Neural crest cell (in vitro differentiated cells): ENCODE measurements around the gene MAST2. TPM values are rescaled to one million over a fixed set of nuclear protein-coding genes. Genes with fewer than 3 reads are reported as not detected.

Source experiments
- DNase-seq: peaks from one replicate; pipeline ENCODE4 v3.0.0; 2021; ENCODE audit warnings: low read depth, mixed read lengths, low spot score
- H3K27ac Mint-ChIP-seq: one replicate; pipeline ENCODE4 v1.8.0; 2021; ENCODE audit warnings: mild to moderate bottlenecking, mixed read lengths; ENCODE audit not compliant: unreplicated experiment
- H3K27me3 Mint-ChIP-seq: 2 replicates; pipeline ENCODE4 v1.8.0; 2021; ENCODE audit warnings: low read depth, mild to moderate bottlenecking, mixed read lengths
- H3K36me3 Mint-ChIP-seq: 2 replicates; pipeline ENCODE4 v1.8.0; 2021; ENCODE audit warnings: low read depth, mild to moderate bottlenecking, mixed read lengths
- H3K4me1 Mint-ChIP-seq: 2 replicates; pipeline ENCODE4 v1.8.0; 2021; ENCODE audit warnings: mixed read lengths
- H3K4me3 Mint-ChIP-seq: one replicate; pipeline ENCODE4 v1.8.0; 2021; ENCODE audit warnings: mild to moderate bottlenecking, mixed read lengths
- H3K9me3 Mint-ChIP-seq: 2 replicates; pipeline ENCODE4 v1.8.0; 2021; ENCODE audit warnings: mixed read lengths
- CTCF ChIP-seq: fragments of 200-600 bp; sonication (generic); conservative IDR thresholded peaks from 2 replicates; pipeline ENCODE4 v1.5.0; 2021; ENCODE audit warnings: antibody characterized with exemption, mild to moderate bottlenecking
- total RNA-seq: library from RNA; stranded (reverse); gene quantifications from 2 replicates; pipeline ENCODE4 v1.2.1, GENCODE V29; 2021

Gene MAST2
- total RNA-seq, 1 donor from 2014 or later, result 47.6 TPM

- H3K4me1 Mint-ChIP-seq, result no peaks in the 10 kb centered on the region
- no peak for DNase-seq
Measured at GRCh38 chr1:46004492-46004891, 201.1 kb downstream of the MAST2 start.

DNA sequence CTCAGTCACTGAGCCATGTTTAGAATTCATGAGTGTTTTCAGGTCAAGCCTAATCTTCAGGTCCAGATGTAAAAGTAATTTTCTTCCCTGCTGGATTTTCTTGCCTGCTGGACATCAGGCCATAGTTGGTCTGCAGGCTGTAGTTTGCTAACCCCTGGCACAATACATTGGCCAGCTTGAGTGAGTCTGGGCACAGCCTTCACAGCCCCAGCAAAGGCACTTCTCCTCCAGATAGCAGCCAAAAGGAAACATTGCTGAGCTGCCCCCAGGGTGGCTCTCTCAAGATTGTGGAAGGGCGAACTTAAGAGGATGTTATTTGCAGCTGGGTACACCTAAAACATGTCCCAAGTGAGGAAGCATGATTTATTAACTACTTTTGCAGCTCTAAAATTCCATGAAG, 202.2 kb downstream of the MAST2 start:
- TF ChIP-seq CTCF, result no peak
- Mint-ChIP-seq H3K27me3 (no peaks in the 10 kb centered on the region), H3K4me1 (no peaks in the 10 kb centered on the region), H3K36me3 (peaks cover 15% of the 10 kb centered on the region), H3K27ac (no peak overlapping the region), H3K4me3 (no peak overlapping the region), H3K9me3 (no peaks in the 10 kb centered on the region)
- DNase-seq, result no peak

More at GRCh38 chr1:46004492-46004891, 201.1 kb downstream of the MAST2 start:
- TF ChIP-seq CTCF, result no peak
- H3K9me3 Mint-ChIP-seq, result no peaks in the 10 kb centered on the region
- H3K4me3 Mint-ChIP-seq, result no peak overlapping the region
- H3K27me3 Mint-ChIP-seq, result no peaks in the 10 kb centered on the region
- H3K36me3 Mint-ChIP-seq, result peaks cover 13% of the 10 kb centered on the region
- H3K27ac Mint-ChIP-seq, result no peak overlapping the region

GRCh38 chr1:46008585-46008984, 205.2 kb downstream of the MAST2 start:
- no peak for TF ChIP-seq CTCF
- H3K27me3 Mint-ChIP-seq, result no peaks in the 10 kb centered on the region
- no peaks in the 10 kb centered on the region for H3K4me1 Mint-ChIP-seq
- peaks cover 17% of the 10 kb centered on the region for H3K36me3 Mint-ChIP-seq
- DNase-seq, result no peak
- no peaks in the 10 kb centered on the region for H3K9me3 Mint-ChIP-seq
- H3K4me3 Mint-ChIP-seq, result no peak overlapping the region
- H3K27ac Mint-ChIP-seq, result no peak overlapping the region

DNA sequence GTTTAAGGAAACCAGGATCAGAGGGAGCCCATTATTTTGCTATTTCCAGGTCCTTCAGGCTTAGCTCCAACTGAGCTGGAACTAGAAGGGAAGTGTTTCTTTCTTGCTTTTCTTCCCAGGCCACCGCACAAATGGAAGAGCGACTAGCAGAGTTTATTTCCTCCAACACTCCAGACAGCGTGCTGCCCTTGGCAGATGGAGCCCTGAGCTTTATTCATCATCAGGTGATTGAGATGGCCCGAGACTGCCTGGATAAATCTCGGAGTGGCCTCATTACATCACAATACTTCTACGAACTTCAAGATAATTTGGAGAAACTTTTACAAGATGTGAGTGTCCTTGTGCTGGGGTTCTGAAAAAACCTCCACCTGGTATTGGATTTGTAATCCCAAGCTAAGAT, 207.2 kb downstream of the MAST2 start:
- DNase-seq, result no peak
- H3K36me3 Mint-ChIP-seq, result peaks cover 25% of the 10 kb centered on the region
- no peaks in the 10 kb centered on the region for H3K27me3 Mint-ChIP-seq
- no peaks in the 10 kb centered on the region for H3K9me3 Mint-ChIP-seq
- H3K27ac Mint-ChIP-seq, result no peak overlapping the region
- H3K4me1 Mint-ChIP-seq, result no peaks in the 10 kb centered on the region
- no peak overlapping the region for H3K4me3 Mint-ChIP-seq
- TF ChIP-seq CTCF, result no peak

DNA sequence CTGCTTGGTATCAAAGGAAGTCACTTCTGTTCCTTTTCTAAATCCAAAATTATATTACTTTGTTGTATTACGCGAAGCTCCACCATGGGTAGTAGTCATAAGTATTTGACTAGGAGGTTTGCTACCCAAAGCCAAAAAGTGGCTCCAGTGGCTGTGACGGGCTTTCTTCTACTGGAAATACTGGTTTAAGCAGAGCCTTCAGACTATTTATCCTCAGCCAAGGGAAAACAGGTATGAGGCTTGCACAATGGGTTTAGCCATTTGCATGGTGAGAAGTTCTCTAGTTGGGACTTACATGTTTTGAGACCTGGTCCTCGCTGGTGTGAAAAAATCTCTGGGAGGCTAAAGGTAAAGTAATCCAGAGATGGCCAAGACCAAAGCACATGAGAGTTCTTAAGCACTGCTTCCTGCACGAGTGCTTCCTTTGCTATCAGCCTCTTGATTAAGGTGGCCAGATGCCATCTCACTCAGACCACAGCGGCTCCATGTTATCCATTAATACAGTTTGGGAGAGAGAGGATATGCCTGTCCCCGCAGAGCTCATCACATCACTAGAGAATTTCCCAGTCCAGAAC, 207.8 kb downstream of the MAST2 start:
- no peak for DNase-seq
- Mint-ChIP-seq H3K27ac (no peak overlapping the region), H3K36me3 (peaks cover 25% of the 10 kb centered on the region), H3K27me3 (no peaks in the 10 kb centered on the region), H3K4me1 (no peaks in the 10 kb centered on the region), H3K9me3 (no peaks in the 10 kb centered on the region), H3K4me3 (no peak overlapping the region)
- no peak for TF ChIP-seq CTCF
